Adrenal gland (tissue), 5 donors: Measurements from ENCODE around the gene TMIGD1.

ENCODE experiments used
- POLR2A ChIP-seq, 2 donors: fragments of 450-650 bp; IDR thresholded peaks; one replicate each; pipeline ENCODE4 v1.6.1; 2017; ENCODE audit warnings: antibody characterized with exemption in 2 of 2, mild to moderate bottlenecking in 2 of 2, moderate library complexity in 1 of 2
- TF ChIP-seq, protein P1 (sequence below), 6 experiments: fragments of 450-650 bp in 4 of 6; fragments of 200-600 bp in 2 of 6; sonication (generic) in 1 of 6; IDR thresholded peaks; 1 replicate in 5 of 6; 2 replicates in 1 of 6; pipeline versions ENCODE4 v1.5.1 to v1.8.0; 2016 to 2021; ENCODE audit warnings: antibody characterized with exemption in 6 of 6, mild to moderate bottlenecking in 2 of 6, moderate library complexity in 1 of 6
- donor health status: DM: no; HTN: no; CAD: no.

- TF ChIP-seq, protein P1, sequence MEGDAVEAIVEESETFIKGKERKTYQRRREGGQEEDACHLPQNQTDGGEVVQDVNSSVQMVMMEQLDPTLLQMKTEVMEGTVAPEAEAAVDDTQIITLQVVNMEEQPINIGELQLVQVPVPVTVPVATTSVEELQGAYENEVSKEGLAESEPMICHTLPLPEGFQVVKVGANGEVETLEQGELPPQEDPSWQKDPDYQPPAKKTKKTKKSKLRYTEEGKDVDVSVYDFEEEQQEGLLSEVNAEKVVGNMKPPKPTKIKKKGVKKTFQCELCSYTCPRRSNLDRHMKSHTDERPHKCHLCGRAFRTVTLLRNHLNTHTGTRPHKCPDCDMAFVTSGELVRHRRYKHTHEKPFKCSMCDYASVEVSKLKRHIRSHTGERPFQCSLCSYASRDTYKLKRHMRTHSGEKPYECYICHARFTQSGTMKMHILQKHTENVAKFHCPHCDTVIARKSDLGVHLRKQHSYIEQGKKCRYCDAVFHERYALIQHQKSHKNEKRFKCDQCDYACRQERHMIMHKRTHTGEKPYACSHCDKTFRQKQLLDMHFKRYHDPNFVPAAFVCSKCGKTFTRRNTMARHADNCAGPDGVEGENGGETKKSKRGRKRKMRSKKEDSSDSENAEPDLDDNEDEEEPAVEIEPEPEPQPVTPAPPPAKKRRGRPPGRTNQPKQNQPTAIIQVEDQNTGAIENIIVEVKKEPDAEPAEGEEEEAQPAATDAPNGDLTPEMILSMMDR (IDR thresholded peaks at IDR 0.05): no peak
- no peak for TF ChIP-seq POLR2A (IDR thresholded peaks at IDR 0.05)
Observed at GRCh38 chr17:30381340-30381659, 47.4 kb upstream of the TMIGD1 start.
